B cell (primary cell): Measurements from ENCODE around the gene PCDHA12. TPM values are rescaled to one million over a fixed set of nuclear protein-coding genes. Genes with fewer than 3 reads are reported as not detected.

Source experiments
- ATAC-seq: fragments of 200-7000 bp; cut with Tn5 transposase; one replicate; pipeline ENCODE4 v1.10.0; 2021; ENCODE audit warnings: low read depth, mild to moderate bottlenecking, moderate number of reproducible peaks, moderate library complexity
- CTCF ChIA-PET: fragments of 350-600 bp; sonication (Branson Sonifier 250); formaldehyde crosslinking; loops from one replicate; lab custom pipeline; 2021; ENCODE audit warnings: antibody characterized with exemption, inconsistent platforms; lab: Charles Lee
- POLR2A ChIA-PET: fragments of 350-600 bp; sonication (Branson Sonifier 250); formaldehyde crosslinking; loops from one replicate; lab custom pipeline; 2021; ENCODE audit warnings: antibody characterized with exemption; lab: Charles Lee
- DNase-seq: peaks from one replicate; pipeline ENCODE4 v3.0.0; 2013
- H2AFZ ChIP-seq: 2 replicates; pipeline ENCODE4 v1.6.1; 2012; ENCODE audit warnings: mild to moderate bottlenecking, low read depth, low read length; ENCODE audit not compliant: insufficient read depth, poor library complexity, severe bottlenecking
- H3K27ac ChIP-seq, 2 donors: 1 replicate in 1 of 2; 2 replicates in 1 of 2; pipeline ENCODE4 v1.5.1; 2012 to 2013; ENCODE audit warnings: low read length in 2 of 2, mild to moderate bottlenecking in 2 of 2, moderate library complexity in 1 of 2
- H3K27me3 ChIP-seq, 4 experiments: fragments of 200-600 bp in 1 of 4; sonication (generic) in 1 of 4; replicated peaks in 1 of 4; 1 replicate in 2 of 4; 2 replicates in 2 of 4; pipeline versions ENCODE4 v1.6.1 to v1.7.0; 2013 to 2016; ENCODE audit warnings: low read length in 3 of 4, mild to moderate bottlenecking in 2 of 4, mixed read lengths in 1 of 4, moderate library complexity in 1 of 4; ENCODE audit not compliant: insufficient read depth in 4 of 4, control insufficient read depth in 3 of 4; ENCODE audit errors: control extremely low read depth in 1 of 4
- H3K36me3 ChIP-seq, 2 experiments: replicated peaks in 1 of 2; 1 replicate in 1 of 2; 2 replicates in 1 of 2; pipeline versions ENCODE4 v1.6.1 to v1.7.1; 2013; ENCODE audit warnings: low read length in 1 of 2; ENCODE audit not compliant: insufficient read depth in 2 of 2, control insufficient read depth in 1 of 2; ENCODE audit errors: control extremely low read depth in 1 of 2, extremely low read depth in 1 of 2
- H3K4me1 ChIP-seq, 2 donors: fragments of 200-600 bp in 1 of 2; sonication (generic) in 1 of 2; 1 replicate in 1 of 2; 2 replicates in 1 of 2; pipeline versions ENCODE4 v1.5.1 to v1.6.1; 2013 to 2017; ENCODE audit warnings: low read length in 2 of 2; ENCODE audit not compliant: control insufficient read depth in 2 of 2, insufficient read depth in 2 of 2
- H3K4me2 ChIP-seq: replicated peaks from 2 replicates; pipeline ENCODE3; 2012; ENCODE audit warnings: mild to moderate bottlenecking, low read depth, low read length; ENCODE audit not compliant: poor library complexity, severe bottlenecking
- H3K4me3 ChIP-seq, 5 experiments: fragments of 200-600 bp in 1 of 5; sonication (generic) in 1 of 5; 1 replicate in 3 of 5; 2 replicates in 2 of 5; pipeline versions ENCODE4 v1.5.1 to v1.7.0; 2011 to 2016; ENCODE audit warnings: low read length in 4 of 5, mild to moderate bottlenecking in 4 of 5, low read depth in 2 of 5, control low read depth in 1 of 5, moderate library complexity in 1 of 5; ENCODE audit not compliant: insufficient read depth in 1 of 5; ENCODE audit errors: control extremely low read depth in 1 of 5, extremely low read depth in 1 of 5
- H3K79me2 ChIP-seq: fragments of 200-600 bp; sonication (generic); one replicate; pipeline ENCODE4 v1.6.0; 2016; ENCODE audit warnings: low read length; ENCODE audit not compliant: control insufficient read depth, insufficient read depth
- H3K9ac ChIP-seq: fragments of 200-600 bp; sonication (generic); 2 replicates; pipeline ENCODE4 v1.6.1; 2017; ENCODE audit warnings: mild to moderate bottlenecking, low read length, moderate library complexity
- H3K9me3 ChIP-seq, 3 donors: one replicate each; pipeline versions ENCODE4 v1.6.1 to v1.7.1; 2013; ENCODE audit warnings: low read length in 2 of 3; ENCODE audit not compliant: control insufficient read depth in 2 of 3, insufficient read depth in 1 of 3; ENCODE audit errors: control extremely low read depth in 1 of 3
- H4K20me1 ChIP-seq: 2 replicates; pipeline ENCODE4 v1.6.0; 2012; ENCODE audit warnings: mild to moderate bottlenecking, low read length; ENCODE audit not compliant: insufficient read depth, control insufficient read depth, poor library complexity, severe bottlenecking
- H3K27ac Mint-ChIP-seq: one replicate; pipeline ENCODE4 v1.8.0; 2021; ENCODE audit warnings: mixed read lengths
- H3K27me3 Mint-ChIP-seq: one replicate; pipeline ENCODE4 v1.8.0; 2021; ENCODE audit warnings: mixed read lengths
- H3K4me1 Mint-ChIP-seq: one replicate; pipeline ENCODE4 v1.8.0; 2021; ENCODE audit warnings: mixed read lengths
- H3K4me3 Mint-ChIP-seq: one replicate; pipeline ENCODE4 v1.8.0; 2021; ENCODE audit warnings: mixed read lengths
- H3K9me3 Mint-ChIP-seq: one replicate; pipeline ENCODE4 v1.8.0; 2022; ENCODE audit warnings: mixed read lengths; ENCODE audit not compliant: insufficient read depth
- CTCF ChIP-seq: fragments of 200-600 bp; IDR thresholded peaks from one replicate; pipeline ENCODE4 v1.8.0; 2022; ENCODE audit warnings: antibody characterized with exemption, mild to moderate bottlenecking
- EZH2 ChIP-seq: IDR thresholded peaks from 2 replicates; pipeline ENCODE4 v1.6.1; 2012; ENCODE audit warnings: borderline replicate concordance, low read depth, mild to moderate bottlenecking, moderate library complexity, low read length; ENCODE audit not compliant: insufficient read depth, poor library complexity, severe bottlenecking
- WGBS: methylation state at CpG from one replicate; pipeline ENCODE4 v1.1.5; 2013; ENCODE audit warnings: missing lambda C conversion rate; ENCODE audit not compliant: insufficient coverage; 5-methylcytosine and 5-hydroxymethylcytosine counted together
- intact Hi-C: fragments of 100-400 bp; cut with micrococcal nuclease; formaldehyde crosslinking; loops from one replicate; pipeline ENCODE4 v1.10.0; 2022
- polyA plus RNA-seq: library from polyadenylated mRNA; depleted of rRNA; stranded (reverse); fragments of >200 nt; gene quantifications from 2 replicates; pipeline ENCODE4 v1.2.3, GENCODE V29; 2012
- total RNA-seq, 2 donors: library from RNA; stranded (reverse); fragments of 120-200 nt in 1 of 2; gene quantifications; 1 replicate in 1 of 2; 2 replicates in 1 of 2; pipeline versions ENCODE4 v1.2.3 to v1.2.4, GENCODE V29; 2013 to 2022

The PCDHA12 gene
- total and polyA plus RNA-seq, 2 donors (not counting 1 experiment from before 2014, with no cell fraction given), result not detected

- H3K27me3 ChIP-seq, result peaks cover 0 to 26% (median 9%) of the 10 kb centered on the region in 4 experiments
- no peaks in the 10 kb centered on the region for H3K79me2 ChIP-seq
- DNase-seq (peak; percentile 9), ATAC-seq (no peak)
- peaks cover 0 to 31% (median 3%) of the 10 kb centered on the region in 3 donors for H3K9me3 ChIP-seq
- peaks cover 6% of the 10 kb centered on the region for H3K9me3 Mint-ChIP-seq
- peak overlapping the region in 2 of 5 experiments; percentile 12 to 19 for H3K4me3 ChIP-seq
- peaks cover 44% of the 10 kb centered on the region for H3K27me3 Mint-ChIP-seq
- WGBS, result 12% methylated on average over 74 of the region's 74 CpGs
- peaks cover 4 to 14% of the 10 kb centered on the region in 2 donors for H3K4me1 ChIP-seq
- H2AFZ ChIP-seq, result peak overlapping the region; percentile 56
- intact Hi-C loops, result loop anchor here (1.0 kb wide), 1 partner anchor 15 kb away; no protein-coding TSS in a partner anchor
- peak overlapping the region; percentile 57 for H3K4me2 ChIP-seq
- H4K20me1 ChIP-seq, result no peaks in the 10 kb centered on the region
- TF ChIP-seq EZH2 (no peak), CTCF (peak; percentile 15)
- peaks cover 5% of the 10 kb centered on the region for H3K4me1 Mint-ChIP-seq
- H3K27ac ChIP-seq, result no peak overlapping the region
- ChIA-PET CTCF (no interaction called here), POLR2A (no interaction called here)
- no peaks in the 10 kb centered on the region for H3K36me3 ChIP-seq
- no peak overlapping the region for H3K27ac Mint-ChIP-seq
- no peak overlapping the region for H3K9ac ChIP-seq
- peak overlapping the region; percentile 61 for H3K4me3 Mint-ChIP-seq
These were observed 51.5 kb downstream of the PCDHA12 start for GRCh38 chr5:140926443-140927227.

DNA sequence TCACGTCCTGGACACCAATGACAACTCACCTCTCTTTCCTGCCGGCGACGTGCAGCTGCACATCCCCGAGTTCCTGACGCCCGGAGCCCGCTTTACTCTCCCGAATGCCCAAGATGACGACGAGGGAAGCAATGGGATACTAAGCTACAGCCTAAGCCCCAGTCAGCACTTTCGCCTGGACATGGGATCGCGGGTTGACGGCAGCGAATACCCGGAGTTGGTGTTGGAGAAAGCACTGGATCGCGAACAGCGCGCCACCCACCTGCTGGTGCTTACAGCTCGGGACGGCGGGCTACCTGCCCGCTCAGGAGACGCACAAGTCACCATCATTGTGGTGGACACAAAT lies 52.1 kb downstream of the PCDHA12 start:
- Histone ChIP-seq H3K9me3 (peaks cover 0 to 31% (median 3%) of the 10 kb centered on the region in 3 donors), H3K4me2 (peak overlapping the region; percentile 57), H3K79me2 (no peaks in the 10 kb centered on the region), H3K4me1 (peaks cover 4 to 14% of the 10 kb centered on the region in 2 donors), H3K9ac (no peak overlapping the region), H4K20me1 (no peaks in the 10 kb centered on the region), H3K36me3 (no peaks in the 10 kb centered on the region), H3K4me3 (peak overlapping the region in 2 of 5 experiments; percentile 9 to 19), H3K27me3 (peaks cover 0 to 26% (median 9%) of the 10 kb centered on the region in 4 experiments), H2AFZ (peak overlapping the region; percentile 56), H3K27ac (no peak overlapping the region)
- 27% methylated on average over 26 of the region's 26 CpGs for WGBS
- Mint-ChIP-seq H3K4me1 (peaks cover 5% of the 10 kb centered on the region), H3K27ac (no peak overlapping the region), H3K9me3 (peaks cover 6% of the 10 kb centered on the region), H3K27me3 (peaks cover 44% of the 10 kb centered on the region), H3K4me3 (peak overlapping the region; percentile 61)
- DNase-seq, result peak; percentile 6
- no peak for ATAC-seq
- no peak for TF ChIP-seq CTCF
- no peak for TF ChIP-seq EZH2
- intact Hi-C loops, result loop anchor here (1.0 kb wide), 1 partner anchor 14 kb away; no protein-coding TSS in a partner anchor
- CTCF ChIA-PET, result no interaction called here
- POLR2A ChIA-PET, result no interaction called here
